NCI-H510A (cell line): Measurements from ENCODE around the gene INTS3.

Experiments used
- DNase-seq: peaks from one replicate; lab custom pipeline; 2025; lab: John Stamatoyannopoulos, UW

Gene INTS3

DNA sequence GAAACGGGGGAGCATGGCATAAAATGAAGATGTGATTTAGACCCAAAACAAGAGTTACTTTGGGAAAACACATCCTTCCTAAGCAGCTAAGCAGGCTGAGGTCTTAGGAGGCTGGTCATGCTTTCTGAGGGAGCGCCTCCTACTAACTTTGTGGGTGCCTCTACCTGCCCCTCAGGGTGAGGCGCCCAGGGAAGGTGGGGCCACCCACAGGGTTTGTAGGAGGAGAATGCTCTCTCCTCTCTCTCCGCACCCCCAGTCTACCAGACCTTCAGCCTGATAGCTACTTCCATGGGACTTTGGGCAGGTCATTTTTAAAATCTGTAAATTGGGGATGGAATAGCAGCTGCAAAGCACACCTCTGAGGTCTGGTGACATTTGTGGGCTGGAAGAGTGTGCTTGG, 71.2 kb downstream of the INTS3 start:
- no peak for DNase-seq

DNA sequence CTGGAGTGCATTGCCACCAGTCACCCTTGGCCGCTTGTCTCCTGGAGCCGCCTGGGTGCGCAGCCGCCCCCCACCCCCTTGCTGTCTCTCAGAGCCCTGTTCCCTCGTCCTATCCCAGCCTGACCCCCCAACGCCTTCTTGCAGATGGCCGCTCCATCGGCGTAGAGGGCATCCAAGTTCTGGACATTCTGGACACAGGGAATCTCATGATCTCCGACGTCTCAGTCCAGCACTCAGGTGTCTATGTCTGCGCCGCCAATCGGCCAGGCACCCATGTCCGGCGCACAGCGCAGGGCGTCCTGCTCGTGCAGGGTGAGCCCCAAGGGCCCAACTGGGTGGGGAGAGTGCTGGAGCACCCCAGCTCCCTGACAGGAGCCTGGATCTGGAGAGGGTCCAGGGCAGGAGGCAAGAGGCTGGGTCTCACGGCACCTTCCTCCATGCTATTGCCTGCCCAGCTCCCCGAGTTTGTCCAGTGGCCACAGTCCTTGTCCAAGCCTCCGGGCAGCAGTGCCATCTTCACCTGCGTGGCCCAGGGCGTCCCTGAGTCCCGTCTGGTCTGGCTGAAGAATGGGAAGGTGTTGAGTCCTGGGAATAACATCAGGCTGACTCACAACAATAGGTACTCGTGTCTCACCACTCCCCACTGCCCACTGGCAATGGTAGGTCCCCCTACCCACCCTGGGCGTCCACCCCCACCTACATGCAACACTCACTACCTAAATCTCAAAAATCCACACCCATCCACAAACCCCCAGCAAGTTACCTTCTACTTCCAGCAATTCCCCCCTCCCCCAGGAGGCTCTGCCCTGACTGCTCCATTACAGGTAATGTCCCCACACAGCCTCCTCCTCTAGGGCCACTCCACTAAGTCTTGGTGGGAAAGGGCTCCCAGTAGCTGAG, 72.0 kb downstream of the INTS3 start:
- DNase-seq: no peak

DNA sequence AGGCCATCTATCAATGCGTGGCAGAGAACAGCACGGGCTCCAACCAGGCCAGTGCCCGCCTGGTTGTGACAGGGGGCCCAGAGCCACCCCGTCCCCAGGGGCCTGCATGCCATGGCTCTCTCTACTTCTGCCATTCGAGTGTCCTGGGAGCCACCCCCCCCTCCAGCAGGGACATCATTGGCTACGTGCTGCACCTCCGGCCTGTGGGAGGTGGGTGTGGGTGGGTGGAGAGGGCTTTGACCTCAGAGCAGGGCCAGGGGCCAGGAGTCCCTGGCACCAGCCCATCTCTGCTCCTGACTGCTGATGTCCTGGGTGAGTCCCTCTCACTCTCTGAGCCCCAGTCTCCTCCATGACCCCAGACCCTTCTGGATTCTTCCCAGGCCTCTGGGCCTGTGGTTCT, 72.7 kb downstream of the INTS3 start:
- DNase-seq: no peak

DNA sequence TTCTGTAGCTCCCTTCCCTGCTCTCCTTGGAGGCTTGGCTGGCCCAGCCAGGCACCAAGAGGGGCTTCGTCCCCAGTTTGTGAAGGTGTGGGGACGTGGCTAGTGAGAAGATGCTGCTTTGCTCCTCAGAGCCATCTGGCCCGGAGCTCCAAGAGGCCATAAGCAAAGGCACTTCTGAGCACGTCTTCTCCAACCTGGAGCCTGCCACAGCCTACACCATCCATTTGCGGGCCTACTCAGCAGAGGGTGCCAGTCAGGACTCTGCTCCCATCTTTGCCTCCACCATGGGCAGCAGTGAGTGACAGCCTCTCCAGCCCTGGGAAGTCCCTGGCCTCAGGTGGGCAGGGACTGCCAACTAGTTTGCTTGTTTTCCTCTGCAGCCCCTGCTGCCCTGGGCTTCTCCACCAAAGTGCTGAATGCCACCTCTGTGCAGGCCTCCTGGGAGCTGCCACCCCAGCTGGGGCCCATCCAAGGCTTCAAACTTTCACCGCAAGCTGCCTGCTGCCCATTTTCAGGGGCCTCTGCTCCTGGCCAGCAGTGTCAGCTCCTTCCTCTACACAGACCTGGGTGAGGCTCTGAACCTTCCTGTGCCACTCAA, 73.3 kb downstream of the INTS3 start:
- DNase-seq: no peak

DNA sequence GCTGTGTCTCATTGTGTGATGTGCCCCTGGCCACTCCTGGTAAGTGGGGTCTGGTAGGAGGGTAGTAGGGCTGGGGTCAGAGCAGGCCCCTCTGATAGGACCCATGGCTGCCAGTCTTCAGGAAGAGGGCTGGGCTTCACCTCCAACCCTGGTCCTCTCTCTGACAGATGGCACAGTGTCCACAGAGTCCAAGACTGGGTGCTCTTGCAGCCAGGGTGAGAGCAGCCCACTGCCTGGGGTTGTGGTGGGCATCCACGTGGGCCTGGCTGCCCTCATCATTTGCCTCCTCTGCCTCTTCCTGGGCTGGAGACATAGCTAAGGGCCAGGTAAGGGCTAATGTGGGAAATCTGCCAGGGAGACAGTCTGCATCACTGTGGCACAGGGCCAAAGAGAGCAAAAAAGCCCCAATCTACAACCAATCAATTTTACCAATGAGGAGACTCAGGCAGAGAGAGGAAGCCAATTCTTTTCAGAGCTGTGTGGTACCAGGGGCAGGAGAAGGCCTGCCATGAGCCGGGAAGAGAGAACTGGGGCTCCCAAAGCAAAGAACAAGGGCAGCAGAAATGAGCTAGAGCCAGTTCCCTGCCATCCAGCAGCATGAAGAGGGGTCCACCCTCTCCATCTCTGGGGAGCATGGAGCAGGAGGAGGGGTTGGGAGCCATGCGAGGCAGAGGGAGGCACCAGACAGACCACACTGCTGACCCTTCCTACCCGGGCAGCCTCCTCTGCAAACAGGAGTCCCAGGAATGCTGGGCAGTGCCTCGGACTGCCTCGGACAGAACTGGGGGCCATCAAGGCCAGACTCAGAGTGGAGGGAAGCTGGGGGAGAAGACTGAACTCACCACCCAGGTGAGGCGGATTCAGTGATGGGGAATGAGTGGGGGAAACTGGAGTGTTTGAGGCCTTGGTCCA, 74.2 kb downstream of the INTS3 start:
- no peak for DNase-seq

DNA sequence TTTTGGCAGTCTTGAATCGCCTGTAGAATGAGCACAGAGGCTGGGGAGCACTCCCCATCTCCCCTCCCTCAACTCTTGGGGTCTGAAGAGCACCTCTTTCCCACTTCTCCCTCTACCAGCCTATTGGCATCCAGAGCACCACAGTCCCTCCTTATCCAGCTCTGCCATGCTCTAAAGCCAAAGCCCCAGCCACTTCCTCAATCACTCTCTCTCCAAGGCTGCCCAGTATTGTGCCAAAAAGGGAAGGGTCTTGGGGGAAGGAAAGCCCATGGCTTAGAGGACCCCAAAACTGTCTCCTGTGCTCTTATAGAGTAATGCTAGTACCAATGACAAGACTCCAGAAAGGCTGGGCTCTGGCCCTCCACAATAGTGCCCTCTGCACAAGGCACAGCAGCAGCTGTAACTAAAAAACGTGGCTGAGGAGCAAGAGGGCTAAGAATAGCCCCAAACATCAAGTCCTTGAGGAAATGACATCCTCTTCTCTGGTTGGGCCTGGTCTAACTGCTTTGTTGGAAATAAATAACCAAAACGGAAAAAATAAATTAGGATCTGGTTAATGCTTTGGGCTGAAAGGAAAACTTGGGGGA, 75.7 kb downstream of the INTS3 start:
- DNase-seq: no peak

DNA sequence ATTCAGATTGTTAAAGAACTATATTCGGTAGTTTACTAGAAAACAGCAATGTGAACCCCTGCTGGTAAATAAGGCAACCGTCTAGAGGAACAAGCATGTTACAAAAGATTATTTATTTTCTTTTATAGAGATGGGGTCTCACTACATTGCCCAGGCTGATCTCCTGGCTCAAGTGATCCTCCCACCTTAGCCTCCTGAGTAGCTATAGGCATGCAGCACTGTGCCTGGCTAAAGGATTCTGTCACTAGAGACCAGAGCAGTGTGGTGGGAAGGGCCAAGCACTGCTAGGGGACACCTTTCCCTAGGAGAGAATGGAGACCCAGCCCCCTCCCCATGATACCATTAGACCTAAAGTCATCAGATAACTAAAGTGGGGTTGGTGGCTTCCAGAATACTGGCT, 76.3 kb downstream of the INTS3 start:
- no peak for DNase-seq

DNA sequence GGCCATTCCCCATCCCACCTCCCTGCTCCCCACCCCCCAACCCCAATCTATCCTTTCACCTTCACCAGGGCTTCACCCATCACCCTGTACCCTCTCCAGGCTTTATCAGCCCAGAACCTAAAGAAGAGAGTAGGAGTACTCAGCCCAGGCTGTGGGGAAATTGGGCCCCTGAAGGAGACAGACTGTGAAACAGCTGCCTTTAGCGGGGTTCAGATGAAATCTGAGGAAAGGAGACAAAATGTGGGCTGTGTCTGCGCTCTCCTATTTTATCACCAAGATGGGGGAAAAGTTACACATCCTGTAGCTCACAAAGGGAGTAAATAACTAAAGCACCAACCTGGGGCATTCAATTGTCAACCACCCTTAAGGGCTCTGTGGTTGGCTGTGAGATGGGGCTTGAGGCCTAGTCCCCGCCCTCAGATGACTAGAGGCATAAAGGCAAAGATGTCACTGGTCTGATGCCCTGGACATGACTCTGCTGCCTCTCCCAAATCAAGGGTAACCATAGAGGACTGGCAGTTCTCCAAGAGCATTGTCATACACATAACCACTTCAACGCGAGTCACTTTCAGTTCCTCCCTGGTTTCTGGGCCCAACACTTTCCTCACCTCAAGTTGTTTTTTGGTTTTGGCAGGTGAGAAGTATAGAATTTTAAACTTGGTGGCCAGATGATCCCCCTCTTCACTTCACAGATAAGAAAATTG, 77.3 kb downstream of the INTS3 start:
- no peak for DNase-seq

DNA sequence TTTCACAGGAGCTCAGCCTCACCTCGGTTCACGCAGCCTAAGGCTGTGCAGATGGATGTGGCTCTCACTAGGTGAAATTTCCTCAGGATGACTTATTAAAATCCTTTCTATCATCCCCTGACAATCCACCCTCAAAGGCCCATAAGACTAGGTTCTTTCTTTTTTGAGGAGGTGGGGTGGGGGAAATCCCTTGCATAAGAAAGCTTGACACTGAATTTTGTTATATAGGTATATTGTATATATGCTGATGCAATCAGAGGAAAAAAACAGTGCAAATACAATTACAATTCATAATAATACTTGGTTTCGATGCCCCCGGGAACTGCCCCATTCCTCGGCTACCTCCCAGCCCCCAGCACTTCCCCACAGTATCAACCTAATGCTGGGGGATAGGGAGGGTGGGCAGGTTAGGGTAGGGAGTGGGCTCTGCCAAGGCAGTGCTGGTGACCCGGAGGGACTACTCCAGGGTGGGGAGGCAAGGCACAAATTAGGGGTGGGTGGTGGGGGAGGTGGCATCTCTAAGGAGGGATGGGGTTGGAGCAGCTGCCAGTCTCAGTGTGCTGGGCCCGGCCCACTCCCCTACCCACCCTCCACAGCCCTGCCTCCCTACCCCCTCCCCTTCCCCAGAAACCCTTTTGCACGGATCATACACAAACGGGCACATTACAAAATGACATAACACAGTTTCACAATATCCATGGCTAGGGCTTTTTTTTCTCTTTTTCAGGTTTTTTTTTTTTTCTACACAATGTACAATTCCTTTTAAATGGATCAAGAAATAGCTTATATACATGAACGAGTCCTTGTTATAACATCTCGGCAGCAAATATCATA, 78.3 kb downstream of the INTS3 start:
- DNase-seq: no peak

DNA sequence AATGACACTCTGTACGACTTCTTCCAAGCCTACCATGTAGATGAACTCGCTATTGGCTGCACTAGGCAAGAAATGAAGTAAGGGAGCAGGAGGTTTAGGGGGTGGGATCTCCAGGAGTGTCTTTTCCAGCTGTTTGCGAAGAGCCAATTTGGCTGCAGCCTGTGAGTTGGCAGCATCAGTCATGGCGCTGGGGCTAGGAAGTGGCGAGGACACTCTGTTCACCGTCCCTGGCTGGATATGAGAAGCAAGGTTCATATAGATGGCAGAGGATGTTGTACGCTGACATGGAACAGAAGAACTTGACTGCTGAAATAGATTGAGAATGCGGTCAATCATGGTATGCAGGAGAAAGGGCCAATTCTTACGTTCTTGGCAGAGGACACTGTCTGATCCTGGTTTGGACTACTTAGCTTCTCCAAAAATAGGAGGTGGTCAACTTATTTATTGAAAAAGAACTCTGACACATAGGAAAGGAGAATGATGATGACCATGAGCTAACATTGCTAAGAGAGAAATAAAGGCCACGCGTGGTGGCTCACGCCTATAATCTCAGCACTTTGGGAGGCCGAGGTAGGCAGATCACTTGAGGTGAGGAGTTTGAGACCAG, 88.5 kb downstream of the INTS3 start:
- DNase-seq: no peak

DNA sequence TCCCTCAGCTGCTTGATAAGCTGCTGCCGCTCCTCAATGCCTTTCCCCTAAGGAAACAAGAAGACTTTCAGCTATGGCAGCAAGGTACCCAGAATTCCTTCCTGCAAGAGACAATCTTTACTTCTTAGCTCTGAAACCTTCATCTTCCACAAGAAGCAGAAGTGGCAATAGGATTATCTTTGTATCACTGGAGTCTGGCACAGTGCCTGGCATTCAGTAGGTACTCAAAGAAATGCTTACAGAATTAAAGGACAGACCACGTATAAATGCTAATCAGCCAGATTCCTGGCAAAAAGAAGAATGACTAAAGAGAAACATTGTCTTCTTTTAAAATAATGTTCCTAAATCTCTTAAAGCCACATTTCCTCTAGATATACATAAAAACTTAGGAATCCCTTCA, 91.0 kb downstream of the INTS3 start:
- DNase-seq: no peak
